ENCODE results near the gene MAJIN. TPM values are rescaled to one million over a fixed set of nuclear protein-coding genes. Genes with fewer than 3 reads are reported as not detected.

The MAJIN gene
- total and polyA plus RNA-seq, 9 of the 15 experiments (the other 6 are each of a cell fraction or from before 2014, with no cell fraction given), result 0.17 to 0.83 (median 0.24) TPM; not detected in 2

DNA sequence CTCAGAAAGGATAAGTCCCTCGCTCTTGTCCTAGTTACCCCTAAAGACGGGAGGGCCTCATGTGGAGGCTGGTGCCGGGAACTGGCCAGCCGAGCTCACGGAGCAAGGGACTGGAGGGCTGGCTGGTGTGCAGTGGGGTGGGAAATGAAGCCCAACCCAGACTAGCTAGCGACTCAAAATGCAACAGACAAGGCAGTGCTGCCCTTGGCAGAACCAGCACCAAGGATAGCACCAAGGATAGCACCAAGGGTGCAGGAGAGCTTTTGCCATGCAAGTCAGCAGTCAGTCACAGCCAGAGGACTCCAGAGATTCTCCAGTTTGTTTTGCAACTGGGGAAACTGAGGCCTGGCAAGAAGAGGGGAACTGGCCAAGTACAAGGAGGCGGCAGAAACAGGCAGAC lies 31.4 kb upstream of the MAJIN start (continued):
- TF ChIP-seq SIN3A (IDR thresholded peaks at IDR 0.05; ENCODE audit: borderline replicate concordance in 2 of 2, control insufficient read depth in 1 of 2, low read depth in 2 of 2, low read length in 2 of 2) (peak in 1 of 2 experiments; percentile 32; a peak in 1 of 4 replicates), RHOXF2B (CRISPR knock-in tag; conservative IDR thresholded peaks at IDR 0.05) (no peak), NFYB (IDR thresholded peaks at IDR 0.05; ENCODE audit: extremely low read depth, insufficient read length) (no peak)

DNA sequence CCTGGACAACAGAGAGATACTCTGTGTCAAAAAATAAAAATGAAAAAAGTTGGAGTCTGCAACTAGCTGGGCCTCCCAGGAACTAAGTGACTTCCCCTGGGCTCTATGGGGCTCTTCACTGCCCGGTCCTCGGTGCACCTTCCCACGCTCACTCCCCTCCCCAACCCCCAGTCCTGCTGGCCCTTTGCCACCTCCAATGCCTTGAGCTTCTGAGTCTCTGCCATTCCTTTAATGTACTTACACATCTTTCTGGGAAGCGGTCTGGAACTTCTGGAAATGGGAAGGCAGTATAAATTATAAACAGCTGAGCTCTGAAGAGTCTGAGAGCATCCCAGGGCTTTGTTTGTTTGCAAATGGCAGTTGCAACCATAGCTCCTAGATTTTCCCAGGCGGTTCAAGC lies 30.8 kb upstream of the MAJIN start:
- Histone ChIP-seq H3K36me3 (ENCODE audit: control insufficient read depth, insufficient read depth, low read length) (no peaks in the 10 kb centered on the region), H3K9ac (ENCODE audit: insufficient read depth in 1 of 2, low read depth in 2 of 2, low read length in 2 of 2) (peak overlapping the region in 1 of 2 experiments; percentile 61; a peak in 1 of 4 replicates), H3K4me3 (no peak overlapping the region), H3K9me3 (replicated peaks; ENCODE audit: control insufficient read depth, insufficient read depth, low read depth, low read length) (no peaks in the 10 kb centered on the region), H3K4me1 (replicated peaks in 1 of 2; ENCODE audit: control insufficient read depth in 2 of 2, insufficient read depth in 2 of 2, low read length in 2 of 2) (peaks cover 14 to 20% of the 10 kb centered on the region in 2 experiments; a peak in 4 of 5 replicates), H3K9me1 (ENCODE audit: control insufficient read depth, insufficient read depth, low read length) (no peaks in the 10 kb centered on the region), H3K79me2 (ENCODE audit: control insufficient read depth, insufficient read depth, low read length) (no peaks in the 10 kb centered on the region), H3K27me3 (ENCODE audit: control insufficient read depth in 2 of 2, insufficient read depth in 2 of 2, low read length in 2 of 2) (no peaks in the 10 kb centered on the region), H3K27ac (ENCODE audit: extremely low read depth, low read depth, low read length) (no peak overlapping the region), H3K4me2 (ENCODE audit: insufficient read depth, low read length) (no peak overlapping the region), H4K20me1 (replicated peaks; ENCODE audit: control insufficient read depth, insufficient read depth, low read length) (no peaks in the 10 kb centered on the region), H2AFZ (ENCODE audit: low read depth, low read length) (no peak overlapping the region)
- 48% methylated on average over 5 of the region's 5 CpGs for WGBS (ENCODE audit: insufficient coverage, low coverage, missing lambda C conversion rate)
- no peak for TF ChIP-seq ZBTB8A (IDR thresholded peaks at IDR 0.05; ENCODE audit: partially characterized antibody)
- TF ChIP-seq NCOA1 (IDR thresholded peaks at IDR 0.05; ENCODE audit: low read depth), result no peak
- no peak for TF ChIP-seq LCOR (CRISPR knock-in tag; IDR thresholded peaks at IDR 0.05)
- no peak for TF ChIP-seq FOXJ2 (tag; IDR thresholded peaks at IDR 0.05)
- TF ChIP-seq MEIS2 (IDR thresholded peaks at IDR 0.05; ENCODE audit: partially characterized antibody), result no peak
- no peak for TF ChIP-seq ZNF133 (CRISPR knock-in tag; IDR thresholded peaks at IDR 0.05)
- TF ChIP-seq NFIC (IDR thresholded peaks at IDR 0.05), result 0 out of 2 replicates have a peak, but pooled peaks have one; percentile 24
- intact Hi-C loops (cut with micrococcal nuclease), result no loop called here
- no TSS peak for BruUV-seq (replicated peaks)
- no peak for DNase-seq (ENCODE audit: extremely low read depth in 1 of 4, low spot score in 3 of 4)
- ATAC-seq, result no peak
- ChIA-PET CTCF (ENCODE audit: low intra/inter-chr PET ratio) (no interaction called here), POLR2A (interaction anchor here (0.6 to 1.6 kb wide), 7 partner anchors 9 to 420 kb away, joined by 3 to 8 read pairs (median 4); partner anchors contain the start of genes ARL2, NEAT1 and TM7SF2)
- in situ Hi-C loops (cut with MboI), result no loop called here
- FAIRE-seq, result no peak

Data from K562 (cell line).